GM03348 (cell line): ENCODE data around the gene TSPAN19.
A peak's percentile ranks its signal among the peaks of the same experiment; 100 is the strongest.

ENCODE experiments used
- DNase-seq: peaks from one replicate; pipeline ENCODE4 v3.0.0; 2012; ENCODE audit warnings: low spot score

Gene TSPAN19

DNA sequence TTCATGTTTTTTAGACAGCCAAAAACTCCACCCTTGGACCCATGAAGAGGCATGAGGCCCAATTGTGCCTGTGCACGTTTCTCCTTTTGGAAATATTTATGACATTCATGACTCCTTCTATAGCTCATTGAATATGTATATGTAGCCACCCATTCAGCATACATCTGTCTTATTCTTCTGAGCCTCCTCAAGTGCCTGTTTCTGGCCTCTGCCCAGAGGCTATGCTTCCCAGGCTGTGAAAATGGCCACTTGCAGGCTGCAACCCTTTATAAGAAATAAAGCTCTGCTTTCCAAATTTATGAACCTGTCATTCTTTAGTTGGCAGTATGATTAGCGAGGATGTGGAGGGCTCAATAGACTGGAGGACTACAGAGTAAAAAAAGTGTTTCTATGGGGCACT lies 35.3 kb downstream of the TSPAN19 start:
- no peak for DNase-seq

- DNase-seq: no peak
Measured at GRCh38 chr12:84998341-84998740, 37.7 kb downstream of the TSPAN19 start.

DNA sequence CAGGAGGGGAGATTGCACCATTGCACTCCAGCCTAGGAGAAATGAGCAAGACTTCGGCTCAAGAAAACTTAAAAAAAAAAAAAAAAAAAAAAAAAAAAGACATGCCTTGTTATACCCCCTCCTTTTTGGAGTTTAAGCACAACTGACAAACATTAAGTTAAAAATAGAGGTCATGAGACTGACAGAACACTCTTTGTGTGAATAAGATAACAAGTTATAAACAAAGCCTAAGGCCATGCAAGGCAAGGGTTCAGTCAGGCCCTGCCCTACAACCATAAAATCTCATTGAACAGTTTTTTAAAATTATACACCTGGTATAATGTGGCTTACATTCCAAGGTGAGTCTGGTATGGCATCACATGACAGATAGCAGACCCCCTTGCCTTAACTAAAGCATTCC lies 39.3 kb downstream of the TSPAN19 start:
- no peak for DNase-seq

- DNase-seq: no peak
Measured at GRCh38 chr12:84995641-84996040, 40.4 kb downstream of the TSPAN19 start.

DNA sequence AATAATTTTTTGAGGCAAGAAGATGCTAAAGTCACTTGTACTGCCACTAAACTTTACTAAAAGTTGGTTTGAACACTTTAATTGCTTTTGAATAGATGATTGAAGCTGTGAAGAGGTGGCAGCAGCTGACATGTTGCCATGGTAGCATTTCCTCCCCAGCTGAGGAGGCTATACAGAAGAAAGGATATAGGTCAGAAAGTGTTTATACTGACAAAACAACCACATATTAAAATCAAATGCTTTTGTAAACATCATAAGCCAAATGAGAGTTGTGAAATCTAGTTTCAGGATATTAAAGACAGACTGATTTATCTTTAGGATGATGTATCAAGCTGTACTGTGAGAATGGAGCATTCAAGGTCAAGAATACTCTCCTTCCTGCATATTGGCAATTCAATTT lies 41.7 kb downstream of the TSPAN19 start:
- no peak for DNase-seq

DNA sequence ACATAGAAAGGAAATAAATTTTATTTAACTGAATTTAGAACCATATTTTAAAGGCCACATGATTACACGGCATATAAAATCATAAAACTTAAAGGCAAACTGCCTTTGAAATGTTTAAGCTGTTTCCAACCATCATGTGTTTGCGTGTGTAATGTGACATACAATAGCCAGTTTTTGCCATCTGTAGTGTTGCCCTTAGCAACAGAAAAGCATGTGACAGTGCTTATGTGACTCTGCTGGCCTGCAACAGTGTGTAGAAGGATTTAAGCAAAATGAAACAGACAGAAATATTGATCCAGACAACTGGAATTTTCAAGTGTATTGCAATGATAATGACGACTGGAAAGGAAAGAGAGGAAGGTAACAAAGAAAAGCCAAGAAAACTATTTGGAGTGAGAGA lies 49.5 kb downstream of the TSPAN19 start:
- no peak for DNase-seq

DNA sequence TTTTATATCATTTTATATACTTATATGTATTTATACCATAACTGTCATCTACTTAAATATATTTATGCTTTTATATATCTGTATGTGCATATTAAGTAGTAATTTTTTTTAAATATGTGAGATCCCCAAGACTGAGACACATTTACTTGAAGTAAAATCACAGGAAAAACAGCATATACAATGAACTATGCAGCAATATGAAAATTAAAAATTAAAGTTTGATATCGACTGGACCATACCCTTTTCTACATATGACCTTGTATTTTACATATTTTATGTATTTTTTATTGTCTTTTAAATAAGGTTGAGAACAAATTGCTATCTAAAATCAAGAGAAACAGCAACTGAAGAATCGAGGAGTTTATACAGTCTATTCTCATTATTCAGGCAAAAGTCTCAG lies 50.0 kb downstream of the TSPAN19 start:
- DNase-seq: no peak

DNA sequence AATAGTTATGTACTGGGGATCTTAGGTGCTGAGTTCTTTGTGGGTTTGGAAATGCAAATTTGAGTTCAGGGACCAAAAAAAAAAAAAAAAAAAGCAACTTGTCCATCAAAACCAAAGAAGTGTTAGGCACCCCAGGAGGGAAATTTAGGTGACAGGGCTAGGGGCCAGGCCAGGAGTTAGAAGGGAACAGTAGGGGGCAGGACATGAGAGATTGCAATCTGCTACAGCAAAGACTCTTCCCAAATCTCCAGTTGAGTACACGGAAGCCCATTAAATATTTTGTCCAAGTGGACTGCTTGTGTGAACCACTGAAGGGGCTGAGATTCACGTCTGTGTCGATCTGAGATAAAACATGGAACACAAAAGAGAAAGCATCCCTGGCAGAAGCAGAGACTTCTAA lies 52.8 kb downstream of the TSPAN19 start:
- DNase-seq: no peak

GRCh38 chr12:84982888-84983287 lies 53.2 kb downstream of the TSPAN19 start:
- no peak for DNase-seq

GRCh38 chr12:84978921-84979320 lies 57.2 kb downstream of the TSPAN19 start:
- DNase-seq: no peak

- no peak for DNase-seq
Measured at GRCh38 chr12:84976133-84976532, 59.9 kb downstream of the TSPAN19 start.

- peak; percentile 5 for DNase-seq
Measured at GRCh38 chr12:84974155-84974815, 61.8 kb downstream of the TSPAN19 start.

DNA sequence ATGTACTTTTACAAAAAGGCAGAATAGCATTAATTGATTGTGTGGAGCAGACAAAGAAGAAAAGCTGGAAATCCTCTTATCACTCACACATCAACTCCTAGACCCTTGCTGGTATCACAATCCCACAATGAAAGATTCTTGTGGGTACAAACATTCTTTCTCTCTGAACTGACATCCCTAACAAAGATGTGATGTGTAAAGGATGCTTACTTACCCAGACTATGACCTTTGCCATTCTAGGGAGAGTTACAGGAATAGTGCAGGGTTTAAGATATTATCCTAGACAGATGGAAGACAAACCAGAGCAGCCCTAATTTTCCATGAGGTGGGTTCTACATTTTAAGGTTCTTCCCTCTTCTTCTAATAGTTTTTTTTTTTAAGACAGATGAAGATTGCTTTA lies 63.1 kb downstream of the TSPAN19 start:
- no peak for DNase-seq

GRCh38 chr12:84969226-84969625 lies 66.9 kb downstream of the TSPAN19 start:
- no peak for DNase-seq
